Ascending aorta (tissue), 2 donors: ENCODE measurements around the gene ZP4. TPM values are rescaled to one million over a fixed set of nuclear protein-coding genes. Genes with fewer than 3 reads are reported as not detected.

ENCODE experiments used
- DNase-seq, 2 donors: peaks; one replicate each; pipeline ENCODE4 v3.0.0-alpha.2; 2019; ENCODE audit warnings: low spot score in 2 of 2
- H3K27ac ChIP-seq, 2 donors: fragments of 200-600 bp; sonication (generic); one replicate each; pipeline ENCODE4 v1.5.1; 2016 to 2017; ENCODE audit warnings: mild to moderate bottlenecking in 1 of 2
- H3K27me3 ChIP-seq: fragments of 200-600 bp; sonication (generic); one replicate; pipeline ENCODE4 v1.5.1; 2017
- H3K36me3 ChIP-seq, 2 donors: fragments of 200-600 bp; sonication (generic); one replicate each; pipeline ENCODE4 v1.5.1; 2016
- H3K4me1 ChIP-seq, 2 donors: fragments of 200-600 bp; sonication (generic); one replicate each; pipeline ENCODE4 v1.5.1; 2016 to 2017; ENCODE audit warnings: mild to moderate bottlenecking in 1 of 2
- H3K4me3 ChIP-seq, 2 donors: fragments of 200-600 bp; sonication (generic); one replicate each; pipeline ENCODE4 v1.5.1; 2016 to 2017; ENCODE audit warnings: mild to moderate bottlenecking in 1 of 2
- H3K9me3 ChIP-seq, 2 donors: fragments of 200-600 bp; sonication (generic); one replicate each; pipeline ENCODE4 v1.5.1; 2016
- CTCF ChIP-seq, 3 experiments: fragments of 200-600 bp in 2 of 3; fragments of 450-650 bp in 1 of 3; sonication (generic) in 2 of 3; IDR thresholded peaks; one replicate each; pipeline ENCODE4 v1.5.1; 2016 to 2019; ENCODE audit warnings: antibody characterized with exemption in 3 of 3, mild to moderate bottlenecking in 1 of 3, moderate library complexity in 1 of 3
- intact Hi-C: fragments of 100-400 bp; cut with DNase I; formaldehyde crosslinking; loops from one replicate; pipeline ENCODE4 v1.15.1; 2023
- total RNA-seq: library from RNA; depleted of rRNA; stranded (reverse); fragments of >200 nt; gene quantifications from one replicate; pipeline ENCODE4 v1.1.0, GENCODE V29; 2016

The ZP4 gene
- total RNA-seq, 1 donor from 2014 or later: not detected

DNA sequence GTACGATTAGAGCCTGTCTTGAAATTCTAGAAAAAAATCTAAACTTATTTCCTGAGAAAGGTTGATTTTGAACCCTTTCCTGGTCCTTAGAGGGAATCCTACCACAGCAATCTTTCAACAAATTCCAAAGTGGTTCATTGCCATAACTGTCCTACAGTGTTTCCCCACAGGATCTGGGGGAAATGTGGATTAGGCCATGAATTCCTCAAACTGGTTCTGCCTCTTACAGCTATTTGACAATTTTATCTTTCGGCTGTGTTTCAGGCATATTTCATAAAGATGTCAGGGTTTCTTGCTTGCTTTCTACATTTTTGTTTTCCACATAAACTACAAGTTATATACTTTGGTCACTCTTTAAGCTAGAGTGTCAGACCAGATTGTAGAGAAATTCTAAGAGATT is 544 bp upstream of the ZP4 start:
- intact Hi-C loops: no loop called here
- no peak for DNase-seq
- Histone ChIP-seq H3K9me3 (no peaks in the 10 kb centered on the region), H3K36me3 (no peaks in the 10 kb centered on the region), H3K4me1 (no peaks in the 10 kb centered on the region), H3K27me3 (no peaks in the 10 kb centered on the region), H3K27ac (no peak overlapping the region), H3K4me3 (no peak overlapping the region)
- TF ChIP-seq CTCF (IDR thresholded peaks at IDR 0.05): no peak

DNA sequence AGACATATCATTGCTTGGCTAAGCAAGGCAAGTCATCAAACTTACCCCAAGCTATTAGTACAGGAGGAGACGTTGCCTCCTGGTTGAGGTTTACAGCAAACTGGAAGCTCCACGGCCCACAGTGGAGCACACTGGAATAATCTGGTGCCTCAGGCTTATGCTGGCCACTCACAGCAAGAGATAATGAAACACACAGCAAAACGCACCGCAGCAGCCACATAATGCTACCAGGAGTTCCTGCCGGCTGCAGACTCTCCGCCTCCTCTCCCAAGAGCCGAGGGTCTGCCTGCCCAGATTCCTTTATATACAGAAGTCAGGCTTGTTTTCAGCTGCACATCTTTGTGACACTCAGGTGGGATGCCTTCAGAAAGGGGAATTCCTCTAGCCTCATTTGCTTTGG is 306 bp downstream of the ZP4 start:
- H3K36me3 ChIP-seq: no peaks in the 10 kb centered on the region
- no peak overlapping the region for H3K27ac ChIP-seq
- H3K27me3 ChIP-seq: no peaks in the 10 kb centered on the region
- no peaks in the 10 kb centered on the region for H3K4me1 ChIP-seq
- no peaks in the 10 kb centered on the region for H3K9me3 ChIP-seq
- no peak overlapping the region for H3K4me3 ChIP-seq
- DNase-seq: no peak
- no peak for TF ChIP-seq CTCF (IDR thresholded peaks at IDR 0.05)
- intact Hi-C loops: no loop called here

DNA sequence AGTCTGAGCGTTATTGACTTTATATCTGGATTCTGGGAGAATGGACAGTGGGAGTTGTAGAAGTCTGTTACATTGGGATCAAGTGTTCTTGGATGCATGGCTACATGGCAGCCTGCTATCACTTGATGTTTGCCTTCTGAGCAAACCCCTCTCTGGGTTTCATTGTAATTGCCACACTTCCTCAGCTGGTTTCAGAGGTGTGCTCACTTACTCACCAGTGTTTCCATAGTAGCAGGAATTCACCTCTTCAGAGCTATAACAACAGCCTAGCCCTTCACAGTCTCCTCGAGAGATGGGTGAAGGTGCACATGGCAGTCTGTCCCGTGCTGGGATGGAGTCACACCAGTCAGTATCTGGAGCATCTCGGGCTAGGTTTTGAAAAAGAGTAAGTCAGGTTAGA is 2.6 kb downstream of the ZP4 start:
- no peak overlapping the region for H3K27ac ChIP-seq
- no peaks in the 10 kb centered on the region for H3K36me3 ChIP-seq
- H3K27me3 ChIP-seq: no peaks in the 10 kb centered on the region
- H3K9me3 ChIP-seq: no peaks in the 10 kb centered on the region
- intact Hi-C loops: loop anchor here (2.0 kb wide), 1 partner anchor 45 kb away; no protein-coding TSS in a partner anchor
- TF ChIP-seq CTCF (IDR thresholded peaks at IDR 0.05): no peak
- no peak overlapping the region for H3K4me3 ChIP-seq
- DNase-seq: no peak
- H3K4me1 ChIP-seq: no peaks in the 10 kb centered on the region

DNA sequence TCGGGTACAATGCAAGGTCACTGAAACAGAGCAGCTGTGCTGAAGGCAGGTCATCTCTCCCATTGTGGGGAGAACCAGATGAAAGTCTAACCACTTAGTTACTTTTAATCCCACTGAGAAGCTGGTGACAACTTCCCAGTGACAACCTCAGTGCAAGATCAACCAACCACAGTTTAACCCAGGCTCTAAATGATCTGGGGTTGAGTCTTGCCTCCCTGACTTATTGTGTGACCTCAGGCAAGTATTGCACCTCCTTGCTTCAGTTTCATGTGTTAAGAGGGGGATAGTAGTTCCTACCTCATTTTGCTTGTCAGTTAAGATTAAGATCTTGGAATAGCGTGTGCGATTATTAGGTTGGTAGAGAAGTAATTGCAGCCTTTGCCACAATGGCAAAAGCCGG is 3.2 kb downstream of the ZP4 start:
- H3K4me1 ChIP-seq: no peaks in the 10 kb centered on the region
- no peak overlapping the region for H3K27ac ChIP-seq
- no peak for DNase-seq
- no peak for TF ChIP-seq CTCF (IDR thresholded peaks at IDR 0.05)
- H3K27me3 ChIP-seq: no peaks in the 10 kb centered on the region
- H3K36me3 ChIP-seq: no peaks in the 10 kb centered on the region
- H3K9me3 ChIP-seq: no peaks in the 10 kb centered on the region
- intact Hi-C loops: no loop called here
- H3K4me3 ChIP-seq: no peak overlapping the region

DNA sequence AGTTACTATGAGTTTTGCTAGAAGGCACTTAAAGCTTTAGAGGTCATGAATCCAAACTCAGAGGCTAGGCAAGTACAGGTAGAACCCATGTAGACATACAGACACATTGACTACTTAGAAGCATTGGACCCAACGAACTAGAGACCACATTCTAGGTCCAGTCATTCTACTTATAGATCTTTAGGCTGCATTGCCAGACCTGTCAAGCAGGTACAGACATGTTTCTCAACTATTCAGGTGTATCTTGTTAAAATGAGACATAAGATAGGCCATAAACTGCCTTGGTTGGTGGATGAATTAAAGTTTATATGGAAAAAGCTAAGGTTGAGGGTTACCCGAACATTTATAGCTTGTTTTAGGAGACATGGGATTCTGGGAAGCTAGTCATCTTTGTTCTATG is 6.5 kb downstream of the ZP4 start:
- Histone ChIP-seq H3K36me3 (no peaks in the 10 kb centered on the region), H3K27ac (no peak overlapping the region), H3K4me3 (no peak overlapping the region), H3K4me1 (no peaks in the 10 kb centered on the region), H3K27me3 (no peaks in the 10 kb centered on the region), H3K9me3 (no peaks in the 10 kb centered on the region)
- intact Hi-C loops: no loop called here
- TF ChIP-seq CTCF (IDR thresholded peaks at IDR 0.05): no peak
- no peak for DNase-seq

GRCh38 chr1:237879195-237879594 is 11.5 kb downstream of the ZP4 start:
- intact Hi-C loops: no loop called here
- Histone ChIP-seq H3K27me3 (no peaks in the 10 kb centered on the region), H3K4me1 (no peaks in the 10 kb centered on the region), H3K9me3 (no peaks in the 10 kb centered on the region), H3K4me3 (no peak overlapping the region), H3K36me3 (no peaks in the 10 kb centered on the region), H3K27ac (no peak overlapping the region)
- TF ChIP-seq CTCF (IDR thresholded peaks at IDR 0.05): no peak
- no peak for DNase-seq
